Activated CD8-positive, alpha-beta T cell treated with anti-CD3 and anti-CD28 coated beads for 36 hours (primary cell): ENCODE data around the gene POU2F3. TPM values are rescaled to one million over a fixed set of nuclear protein-coding genes. Genes with fewer than 3 reads are reported as not detected.

Experiments used
- ATAC-seq: fragments of 200-7000 bp; cut with Tn5 transposase; one replicate; pipeline ENCODE4 v1.10.0; 2021; ENCODE audit warnings: mild to moderate bottlenecking, moderate library complexity
- CTCF ChIA-PET: fragments of 350-600 bp; sonication (Branson Sonifier 250); formaldehyde crosslinking; loops from one replicate; lab custom pipeline; 2021; ENCODE audit warnings: antibody characterized with exemption; lab: Charles Lee
- POLR2A ChIA-PET: fragments of 350-600 bp; sonication (Branson Sonifier 250); formaldehyde crosslinking; loops from one replicate; lab custom pipeline; 2021; ENCODE audit warnings: antibody characterized with exemption; lab: Charles Lee
- DNase-seq: peaks from one replicate; pipeline ENCODE4 v3.0.0-alpha.2; 2020
- H3K27ac Mint-ChIP-seq: one replicate; pipeline ENCODE4 v1.8.0; 2021; ENCODE audit warnings: mild to moderate bottlenecking, mixed read lengths
- H3K27me3 Mint-ChIP-seq: one replicate; pipeline ENCODE4 v1.8.0; 2021; ENCODE audit warnings: mixed read lengths
- H3K36me3 Mint-ChIP-seq: one replicate; pipeline ENCODE4 v1.8.0; 2021; ENCODE audit warnings: low read depth, mixed read lengths
- H3K4me1 Mint-ChIP-seq: one replicate; pipeline ENCODE4 v1.8.0; 2021; ENCODE audit warnings: low read depth, mixed read lengths
- H3K4me3 Mint-ChIP-seq: one replicate; pipeline ENCODE4 v1.8.0; 2021; ENCODE audit warnings: mild to moderate bottlenecking, moderate library complexity, mixed read lengths
- H3K9me3 Mint-ChIP-seq: one replicate; pipeline ENCODE4 v1.8.0; 2021; ENCODE audit warnings: mixed read lengths
- CTCF ChIP-seq: fragments of 200-600 bp; IDR thresholded peaks from one replicate; pipeline ENCODE4 v1.8.0; 2022; ENCODE audit warnings: antibody characterized with exemption, mild to moderate bottlenecking
- intact Hi-C: fragments of 100-400 bp; cut with micrococcal nuclease; formaldehyde crosslinking; loops from one replicate; pipeline ENCODE4 v1.10.0; 2022
- total RNA-seq, 2 experiments: library from RNA; stranded (reverse); gene quantifications; one replicate each; pipeline ENCODE4 v1.2.3, GENCODE V29; 2021

Gene POU2F3
- total RNA-seq, 2 experiments from 2014 or later: not detected

GRCh38 chr11:120340529-120340928 lies 100.6 kb downstream of the POU2F3 start:
- no peak overlapping the region for H3K27ac Mint-ChIP-seq

DNA sequence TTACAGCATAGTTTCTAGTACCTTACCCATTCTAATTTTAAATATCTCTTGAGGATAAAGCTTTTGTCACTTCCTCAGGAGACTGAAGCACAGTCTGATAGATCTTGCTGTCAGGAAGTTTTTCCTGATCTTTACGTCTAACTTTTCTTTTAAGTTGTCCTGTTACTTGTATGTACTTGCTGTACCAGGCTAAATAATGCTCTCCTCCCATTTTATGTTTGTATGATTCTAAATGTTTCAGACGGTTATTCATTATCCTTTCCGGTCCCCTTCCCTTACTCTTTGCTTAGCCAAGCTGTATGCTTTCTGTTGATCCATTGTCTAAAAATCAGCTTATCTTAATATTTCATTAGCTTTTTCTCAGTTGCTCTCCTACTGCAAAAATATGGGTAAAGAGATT lies 102.3 kb downstream of the POU2F3 start:
- ATAC-seq (no peak), DNase-seq (no peak)
- Mint-ChIP-seq H3K27me3 (peaks cover 67% of the 10 kb centered on the region), H3K27ac (no peak overlapping the region), H3K36me3 (peaks cover 3% of the 10 kb centered on the region), H3K4me1 (peaks cover 57% of the 10 kb centered on the region), H3K9me3 (peaks cover 5% of the 10 kb centered on the region), H3K4me3 (no peak overlapping the region)
- ChIA-PET CTCF (interaction anchor here (0.9 to 1.4 kb wide), 3 partner anchors 13 to 168 kb away, joined by 3 to 4 read pairs (median 3); no protein-coding TSS in a partner anchor), POLR2A (no interaction called here)
- intact Hi-C loops: no loop called here
- no peak for TF ChIP-seq CTCF

More at GRCh38 chr11:120340529-120340928, 100.6 kb downstream of the POU2F3 start:
- DNase-seq: no peak
- peaks cover 49% of the 10 kb centered on the region for H3K4me1 Mint-ChIP-seq
- H3K36me3 Mint-ChIP-seq: peaks cover 3% of the 10 kb centered on the region
- peaks cover 58% of the 10 kb centered on the region for H3K27me3 Mint-ChIP-seq
- no peak for TF ChIP-seq CTCF
- peaks cover 5% of the 10 kb centered on the region for H3K9me3 Mint-ChIP-seq
- POLR2A ChIA-PET: no interaction called here
- no peak for ATAC-seq
- CTCF ChIA-PET: interaction anchor here (1.4 to 1.6 kb wide), 2 partner anchors 16 to 232 kb away, joined by 3 to 4 read pairs; no protein-coding TSS in a partner anchor
- intact Hi-C loops: no loop called here
- H3K4me3 Mint-ChIP-seq: no peak overlapping the region

DNA sequence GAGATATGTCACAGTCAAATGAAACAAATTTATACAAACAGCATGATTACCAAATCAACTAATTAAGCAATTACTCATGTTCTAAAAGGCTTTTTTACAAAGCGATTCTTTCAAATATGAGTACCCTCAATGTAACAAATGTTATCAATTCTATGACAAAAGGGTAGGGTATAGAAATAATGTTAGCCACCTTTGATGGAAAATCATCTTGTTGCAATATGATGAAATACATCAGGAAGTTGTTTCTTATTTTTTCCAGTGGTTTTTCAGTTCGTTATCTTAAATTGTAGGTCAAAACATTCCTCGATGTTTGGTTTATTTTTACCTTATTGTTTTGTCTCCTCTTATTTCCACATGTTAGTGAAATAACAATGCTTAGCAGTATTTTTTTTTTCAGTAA lies 102.7 kb downstream of the POU2F3 start:
- intact Hi-C loops: no loop called here
- peaks cover 5% of the 10 kb centered on the region for H3K9me3 Mint-ChIP-seq
- H3K4me1 Mint-ChIP-seq: peaks cover 52% of the 10 kb centered on the region
- no peak for TF ChIP-seq CTCF
- ChIA-PET CTCF (interaction anchor here (1.1 to 1.4 kb wide), 2 partner anchors 40 to 168 kb away, joined by 3 to 4 read pairs; no protein-coding TSS in a partner anchor), POLR2A (no interaction called here)
- peaks cover 3% of the 10 kb centered on the region for H3K36me3 Mint-ChIP-seq
- H3K4me3 Mint-ChIP-seq: no peak overlapping the region
- H3K27ac Mint-ChIP-seq: no peak overlapping the region
- ATAC-seq: no peak
- no peak for DNase-seq
- peaks cover 66% of the 10 kb centered on the region for H3K27me3 Mint-ChIP-seq

DNA sequence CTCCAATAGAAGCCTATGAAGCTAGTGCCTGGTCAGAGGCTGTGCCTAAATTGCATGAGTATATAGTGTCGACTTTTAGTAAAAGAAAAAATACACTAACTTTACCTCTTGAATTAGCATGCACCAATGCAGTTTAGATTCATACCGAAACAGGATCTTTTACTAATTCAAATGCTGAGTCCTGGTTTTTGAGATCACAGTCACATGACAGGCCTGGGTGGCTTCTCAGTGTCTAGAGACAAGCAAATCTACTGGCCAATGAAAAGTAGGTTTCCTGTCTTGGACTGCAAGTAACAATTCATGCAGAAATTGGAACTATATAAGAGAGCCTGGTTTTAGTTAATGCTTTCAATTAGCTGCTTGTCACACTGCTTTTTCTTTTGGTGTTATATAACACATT lies 103.5 kb downstream of the POU2F3 start:
- ChIA-PET POLR2A (no interaction called here), CTCF (interaction anchor here (0.7 kb wide), 1 partner anchor 8 kb away, joined by 3 read pairs; no protein-coding TSS in a partner anchor)
- intact Hi-C loops: no loop called here
- ATAC-seq (no peak), DNase-seq (peak; percentile 12)
- TF ChIP-seq CTCF: no peak
- Mint-ChIP-seq H3K36me3 (peaks cover 1% of the 10 kb centered on the region), H3K9me3 (peaks cover 5% of the 10 kb centered on the region), H3K27me3 (peaks cover 63% of the 10 kb centered on the region), H3K4me3 (no peak overlapping the region), H3K27ac (no peak overlapping the region), H3K4me1 (peaks cover 47% of the 10 kb centered on the region)

GRCh38 chr11:120344302-120345004 lies 104.5 kb downstream of the POU2F3 start:
- ChIA-PET POLR2A (no interaction called here), CTCF (no interaction called here)
- TF ChIP-seq CTCF: no peak
- H3K36me3 Mint-ChIP-seq: peaks cover 1% of the 10 kb centered on the region
- H3K27ac Mint-ChIP-seq: peak overlapping the region; percentile 55
- H3K4me1 Mint-ChIP-seq: peaks cover 42% of the 10 kb centered on the region
- peaks cover 5% of the 10 kb centered on the region for H3K9me3 Mint-ChIP-seq
- peak overlapping the region; percentile 36 for H3K4me3 Mint-ChIP-seq
- peak; percentile 67 for DNase-seq
- intact Hi-C loops: no loop called here
- H3K27me3 Mint-ChIP-seq: peaks cover 61% of the 10 kb centered on the region
- ATAC-seq: peak; percentile 82
